Right lobe of liver (tissue), 6 donors: Measurements from ENCODE around the gene SRRM3. TPM values are rescaled to one million over a fixed set of nuclear protein-coding genes. Genes with fewer than 3 reads are reported as not detected.
"Not testable (repeated sequence)": the region's sequence is repeated elsewhere in the genome, so short reads cannot be mapped to it uniquely, and the experiment has no call there.

Experiments used
- ATAC-seq, 4 donors: fragments of 200-7000 bp; cut with Tn5 transposase; one replicate each; pipeline ENCODE4 v1.9.1; 2020; ENCODE audit warnings: mild to moderate bottlenecking in 4 of 4, moderate library complexity in 4 of 4
- DNase-seq, 3 donors: peaks; one replicate each; pipeline ENCODE4 v3.0.0-alpha.2; 2020
- H3K27ac ChIP-seq, 3 donors: fragments of 200-600 bp; one replicate each; pipeline ENCODE4 v1.8.0; 2022
- H3K27me3 ChIP-seq, 2 donors: fragments of 200-600 bp; one replicate each; pipeline ENCODE4 v1.8.0; 2022
- H3K36me3 ChIP-seq, 4 donors: fragments of 200-600 bp; sonication (generic) in 1 of 4; one replicate each; pipeline versions ENCODE4 v1.5.1 to v1.8.0; 2017 to 2022; ENCODE audit warnings: control low read depth in 1 of 4
- H3K4me1 ChIP-seq, 4 donors: fragments of 200-600 bp; sonication (generic) in 1 of 4; one replicate each; pipeline versions ENCODE4 v1.5.1 to v1.8.0; 2017 to 2022; ENCODE audit warnings: control low read depth in 1 of 4
- H3K4me3 ChIP-seq, 3 donors: fragments of 200-600 bp; one replicate each; pipeline ENCODE4 v1.8.0; 2022
- H3K9me3 ChIP-seq, 4 donors: fragments of 200-600 bp; sonication (generic) in 1 of 4; one replicate each; pipeline versions ENCODE4 v1.5.1 to v1.8.0; 2017 to 2022; ENCODE audit warnings: control low read depth in 1 of 4
- CTCF ChIP-seq, 4 donors: fragments of 200-600 bp in 3 of 4; fragments of 450-650 bp in 1 of 4; IDR thresholded peaks; one replicate each; pipeline versions ENCODE4 v1.5.1 to v1.8.0; 2016 to 2022; ENCODE audit warnings: antibody characterized with exemption in 4 of 4, mild to moderate bottlenecking in 2 of 4
- POLR2A ChIP-seq: fragments of 450-650 bp; IDR thresholded peaks from one replicate; pipeline ENCODE4 v1.6.1; 2017; ENCODE audit warnings: antibody characterized with exemption, mild to moderate bottlenecking
- WGBS: methylation state at CpG from one replicate; pipeline ENCODE4 v1.1.6; 2018; ENCODE audit warnings: low coverage, low lambda C conversion rate; ENCODE audit not compliant: insufficient coverage; ENCODE audit errors: missing lambda C conversion rate; 5-methylcytosine and 5-hydroxymethylcytosine counted together
- intact Hi-C, 2 donors: fragments of 100-400 bp; cut with DNase I; formaldehyde crosslinking; loops; one replicate each; pipeline versions ENCODE4 v1.11.2 to v1.14.1; 2022
- total RNA-seq, 6 experiments: library from RNA; depleted of rRNA in 2 of 6; stranded (reverse); fragments of >200 nt in 2 of 6; fragmentation: NEBNext Ultra II Directional in 3 of 6; extraction: Animal tissue kit (Norgen Biotek cat#: 25700) in 3 of 6; gene quantifications; one replicate each; pipeline versions ENCODE4 v1.1.0 to v1.2.4, GENCODE V29; 2016 to 2023
- donor health status: DM: no; HTN: yes; CAD: no.
- donor health status: DM: no; HTN: no; CAD: no.
- donor health status: DM: no; HTN: no; CAD: no.
- donor health status: DM: no; HTN: yes; CAD: no.
- donor health status: DM: no; HTN: yes; CAD: no.

Gene SRRM3
- total RNA-seq, 6 experiments from 2014 or later = 0.14 to 0.37 (median 0.19) TPM; not detected in 2

- H3K9me3 ChIP-seq, ATAC-seq, H3K4me3 ChIP-seq, H3K27ac ChIP-seq, H3K36me3 ChIP-seq, H3K4me1 ChIP-seq, intact Hi-C loops, H3K27me3 ChIP-seq: not testable (repeated sequence)
- WGBS = 56% methylated on average over 8 of the region's 8 CpGs
- peak in 1 of 3 donors; percentile 23 for DNase-seq
Observed at GRCh38 chr7:76163812-76164211, 37.9 kb upstream of the SRRM3 start.

GRCh38 chr7:76165106-76165972 is 36.4 kb upstream of the SRRM3 start:
- no peaks in the 10 kb centered on the region for H3K4me1 ChIP-seq
- H3K4me3 ChIP-seq = no peak overlapping the region
- no peak for ATAC-seq
- peak in 1 of 3 donors; percentile 40 for DNase-seq
- intact Hi-C loops = no loop called here
- TF ChIP-seq POLR2A (no peak), CTCF (IDR thresholded peaks at IDR 0.05) (no peak)
- H3K27ac ChIP-seq = peak overlapping the region in 1 of 3 donors; percentile 97
- H3K36me3 ChIP-seq = no peaks in the 10 kb centered on the region
- no peaks in the 10 kb centered on the region for H3K9me3 ChIP-seq
- H3K27me3 ChIP-seq = no peaks in the 10 kb centered on the region
- 93% methylated on average over 2 of the region's 19 CpGs for WGBS

GRCh38 chr7:76165973-76166403 is 35.7 kb upstream of the SRRM3 start:
- peak overlapping the region; percentile 49 to 63 (median 59) for H3K4me3 ChIP-seq
- DNase-seq = no peak
- 78% methylated on average over 14 of the region's 15 CpGs for WGBS
- no peaks in the 10 kb centered on the region for H3K4me1 ChIP-seq
- no peak for TF ChIP-seq CTCF (IDR thresholded peaks at IDR 0.05)
- TF ChIP-seq POLR2A = no peak
- no peaks in the 10 kb centered on the region for H3K27me3 ChIP-seq
- ATAC-seq = peak in 1 of 4 donors; percentile 10
- H3K9me3 ChIP-seq = no peaks in the 10 kb centered on the region
- no peaks in the 10 kb centered on the region for H3K36me3 ChIP-seq
- H3K27ac ChIP-seq = peak overlapping the region; percentile 76 to 97 (median 95)
- intact Hi-C loops = no loop called here

- H3K4me3 ChIP-seq = peak overlapping the region; percentile 49 to 63 (median 59)
- TF ChIP-seq POLR2A (peak; percentile 94), CTCF (IDR thresholded peaks at IDR 0.05) (peak in 3 of 4 donors; percentile 7 to 16 (median 13))
- H3K9me3 ChIP-seq = no peaks in the 10 kb centered on the region
- peak; percentile 98 to 99 (median 99) for DNase-seq
- H3K36me3 ChIP-seq = no peaks in the 10 kb centered on the region
- peak; percentile 94 to 96 (median 96) for ATAC-seq
- peak overlapping the region; percentile 76 to 97 (median 95) for H3K27ac ChIP-seq
- intact Hi-C loops = no loop called here
- H3K27me3 ChIP-seq = no peaks in the 10 kb centered on the region
- H3K4me1 ChIP-seq = no peaks in the 10 kb centered on the region
- 5% methylated on average over 5 of the region's 67 CpGs for WGBS
Observed at GRCh38 chr7:76166404-76167255, 35.1 kb upstream of the SRRM3 start.
